WTC11 (cell line): ENCODE data around the gene COMMD8. TPM values are rescaled to one million over a fixed set of nuclear protein-coding genes. Genes with fewer than 3 reads are reported as not detected.

Experiments
- ATAC-seq: fragments of 200-7000 bp; cut with Tn5 transposase; 2 replicates; pipeline ENCODE4 v1.10.0; 2021; ENCODE audit warnings: mild to moderate bottlenecking, moderate library complexity
- CTCF ChIA-PET: fragments of 300-600 bp; sonication (Branson Sonifier 250); formaldehyde crosslinking; loops from one replicate; lab custom pipeline; 2021; ENCODE audit warnings: antibody characterized with exemption; lab: Charles Lee
- POLR2A ChIA-PET: fragments of 350-600 bp; sonication (Branson Sonifier 250); formaldehyde crosslinking; loops from one replicate; lab custom pipeline; 2021; ENCODE audit warnings: antibody characterized with exemption; lab: Charles Lee
- DNase-seq: peaks from one replicate; pipeline ENCODE4 v3.0.0; 2021; ENCODE audit warnings: low spot score
- H3K27ac Mint-ChIP-seq: 2 replicates; pipeline ENCODE4 v1.8.0; 2021; ENCODE audit warnings: mixed read lengths
- H3K27me3 Mint-ChIP-seq: 2 replicates; pipeline ENCODE4 v1.8.0; 2021; ENCODE audit warnings: low read depth, mild to moderate bottlenecking, moderate library complexity, mixed read lengths
- H3K36me3 Mint-ChIP-seq: 2 replicates; pipeline ENCODE4 v1.8.0; 2021; ENCODE audit warnings: mixed read lengths
- H3K4me1 Mint-ChIP-seq: 2 replicates; pipeline ENCODE4 v1.8.0; 2022; ENCODE audit warnings: mixed read lengths
- H3K4me3 Mint-ChIP-seq: 2 replicates; pipeline ENCODE4 v1.8.0; 2021; ENCODE audit warnings: mild to moderate bottlenecking, moderate library complexity, mixed read lengths
- H3K9me3 Mint-ChIP-seq: 2 replicates; pipeline ENCODE4 v1.8.0; 2021; ENCODE audit warnings: mixed read lengths
- ATF3 ChIP-seq: sonication (generic); formaldehyde crosslinking; conservative IDR thresholded peaks from 2 replicates; pipeline ENCODE4 v1.8.1; 2022; ENCODE audit warnings: mild to moderate bottlenecking, missing genetic modification reagents
- ATF6 ChIP-seq: sonication (generic); formaldehyde crosslinking; IDR thresholded peaks from 2 replicates; pipeline ENCODE4 v1.8.1; 2023; ENCODE audit warnings: mild to moderate bottlenecking, missing genetic modification reagents
- CBFB ChIP-seq: sonication (generic); formaldehyde crosslinking; IDR thresholded peaks from 2 replicates; pipeline ENCODE4 v1.8.1; 2022; ENCODE audit warnings: mild to moderate bottlenecking, low read depth, missing genetic modification reagents
- CREM ChIP-seq: sonication (generic); formaldehyde crosslinking; IDR thresholded peaks from 2 replicates; pipeline ENCODE4 v1.8.1; 2022; ENCODE audit warnings: mild to moderate bottlenecking, missing genetic modification reagents, moderate library complexity
- CTCF ChIP-seq: fragments of 200-600 bp; IDR thresholded peaks from 2 replicates; pipeline ENCODE4 v1.8.0; 2022; ENCODE audit warnings: antibody characterized with exemption
- E2F4 ChIP-seq: sonication (generic); formaldehyde crosslinking; IDR thresholded peaks from 2 replicates; pipeline ENCODE4 v1.8.1; 2022; ENCODE audit warnings: low read depth, mild to moderate bottlenecking, moderate library complexity, missing genetic modification reagents, borderline replicate concordance
- EMX1 ChIP-seq: fragments of 250-450 bp; sonication (Bioruptor Pico); IDR thresholded peaks from 2 replicates; pipeline ENCODE4 v1.8.0; 2021; ENCODE audit warnings: mild to moderate bottlenecking
- ESRRA ChIP-seq: sonication (generic); formaldehyde crosslinking; IDR thresholded peaks from 2 replicates; pipeline ENCODE4 v1.8.1; 2022; ENCODE audit warnings: mild to moderate bottlenecking, missing genetic modification reagents, borderline replicate concordance
- GTF2I ChIP-seq: fragments of 250-450 bp; sonication (Bioruptor Pico); conservative IDR thresholded peaks from 2 replicates; pipeline ENCODE4 v1.4.0; 2021; ENCODE audit warnings: mild to moderate bottlenecking
- HMGA2 ChIP-seq: fragments of 250-450 bp; sonication (Bioruptor Pico); IDR thresholded peaks from 2 replicates; pipeline ENCODE4 v1.4.0; 2021; ENCODE audit warnings: mild to moderate bottlenecking, moderate library complexity
- JUN ChIP-seq: sonication (generic); formaldehyde crosslinking; IDR thresholded peaks from 2 replicates; pipeline ENCODE4 v1.8.0; 2023; ENCODE audit warnings: mild to moderate bottlenecking, missing genetic modification reagents
- MYBL2 ChIP-seq: sonication (generic); formaldehyde crosslinking; IDR thresholded peaks from 2 replicates; pipeline ENCODE4 v1.8.1; 2023; ENCODE audit warnings: mild to moderate bottlenecking, moderate library complexity, missing genetic modification reagents
- NFYB ChIP-seq: sonication (generic); formaldehyde crosslinking; conservative IDR thresholded peaks from 2 replicates; pipeline ENCODE4 v1.8.0; 2022; ENCODE audit warnings: low read depth, missing genetic modification reagents
- TP53 ChIP-seq: sonication (generic); formaldehyde crosslinking; IDR thresholded peaks from 2 replicates; pipeline ENCODE4 v1.8.1; 2023; ENCODE audit warnings: mild to moderate bottlenecking, missing genetic modification reagents
- ZNF396 ChIP-seq: fragments of 250-450 bp; sonication (Bioruptor Pico); IDR thresholded peaks from 2 replicates; pipeline ENCODE4 v1.8.0; 2021; ENCODE audit warnings: mild to moderate bottlenecking, moderate library complexity, borderline replicate concordance
- total RNA-seq: library from RNA; stranded (reverse); gene quantifications from 3 replicates; pipeline ENCODE4 v1.2.3, GENCODE V29; 2021
- TF ChIP-seq, protein P1 (sequence below): sonication (generic); formaldehyde crosslinking; IDR thresholded peaks from 2 replicates; pipeline ENCODE4 v1.8.1; 2023; ENCODE audit warnings: mild to moderate bottlenecking, missing genetic modification reagents, moderate library complexity
- TF ChIP-seq, protein P2 (sequence below): fragments of 250-450 bp; sonication (Bioruptor Pico); conservative IDR thresholded peaks from 2 replicates; pipeline ENCODE4 v1.9.0; 2021; ENCODE audit warnings: mild to moderate bottlenecking
- TF ChIP-seq, protein P3 (sequence below): fragments of 250-450 bp; sonication (Bioruptor Pico); IDR thresholded peaks from 2 replicates; pipeline ENCODE4 v1.9.0; 2021; ENCODE audit warnings: mild to moderate bottlenecking

The COMMD8 gene
- total RNA-seq, 1 experiment from 2014 or later, result 8.1 TPM

- ChIA-PET CTCF (no interaction called here), POLR2A (no interaction called here)
- H3K36me3 Mint-ChIP-seq, result no peaks in the 10 kb centered on the region
- no peak overlapping the region for H3K27ac Mint-ChIP-seq
- H3K4me3 Mint-ChIP-seq, result no peak overlapping the region
- ATAC-seq, result no peak
- H3K9me3 Mint-ChIP-seq, result no peaks in the 10 kb centered on the region
- no peak for DNase-seq
- H3K27me3 Mint-ChIP-seq, result no peaks in the 10 kb centered on the region
- H3K4me1 Mint-ChIP-seq, result no peaks in the 10 kb centered on the region
- TF ChIP-seq E2F4 (CRISPR knock-in tag), result no peak
- TF ChIP-seq, protein P1, sequence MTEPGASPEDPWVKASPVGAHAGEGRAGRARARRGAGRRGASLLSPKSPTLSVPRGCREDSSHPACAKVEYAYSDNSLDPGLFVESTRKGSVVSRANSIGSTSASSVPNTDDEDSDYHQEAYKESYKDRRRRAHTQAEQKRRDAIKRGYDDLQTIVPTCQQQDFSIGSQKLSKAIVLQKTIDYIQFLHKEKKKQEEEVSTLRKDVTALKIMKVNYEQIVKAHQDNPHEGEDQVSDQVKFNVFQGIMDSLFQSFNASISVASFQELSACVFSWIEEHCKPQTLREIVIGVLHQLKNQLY (CRISPR knock-in tag), result no peak
- no peak for TF ChIP-seq CREM
- no peak for TF ChIP-seq CTCF
- TF ChIP-seq, protein P2, sequence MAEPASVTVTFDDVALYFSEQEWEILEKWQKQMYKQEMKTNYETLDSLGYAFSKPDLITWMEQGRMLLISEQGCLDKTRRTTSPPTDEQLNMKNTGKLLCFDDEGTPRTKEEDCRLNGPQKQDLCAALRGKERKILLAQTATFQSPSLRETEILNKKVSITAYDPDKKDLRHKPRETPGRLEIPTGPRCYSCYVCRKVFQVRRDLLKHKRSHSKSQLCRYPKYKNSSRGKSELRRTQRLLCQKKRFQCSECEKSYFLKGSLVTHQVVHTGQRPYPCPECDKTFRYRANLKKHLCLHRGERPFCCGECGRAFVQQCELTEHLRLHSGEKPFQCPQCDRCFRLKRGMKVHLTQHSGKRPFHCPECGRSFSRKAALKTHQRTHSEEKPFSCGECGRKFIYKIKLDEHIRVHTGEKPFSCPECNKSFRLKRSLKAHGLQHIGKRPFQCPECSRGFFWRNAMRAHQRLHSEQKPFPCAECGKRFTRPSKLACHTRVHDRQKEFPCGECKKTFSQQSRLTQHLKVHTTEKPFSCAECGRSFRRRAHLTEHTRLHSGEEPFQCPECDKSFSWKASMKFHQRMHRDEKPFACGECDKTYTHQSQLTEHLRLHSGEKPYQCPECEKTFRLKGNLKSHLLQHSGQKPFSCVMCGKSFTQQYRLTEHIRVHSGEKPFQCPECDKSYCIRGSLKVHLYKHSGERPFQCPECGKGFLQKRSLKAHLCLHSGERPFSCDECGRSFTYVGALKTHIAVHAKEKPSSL (CRISPR knock-in tag), result no peak
- TF ChIP-seq JUN (CRISPR knock-in tag), result no peak
- TF ChIP-seq ATF6 (CRISPR knock-in tag), result no peak
- TF ChIP-seq NFYB (CRISPR knock-in tag), result no peak
- TF ChIP-seq ZNF396 (CRISPR knock-in tag), result no peak
- TF ChIP-seq GTF2I (CRISPR knock-in tag), result no peak
- no peak for TF ChIP-seq ATF3 (CRISPR knock-in tag)
- TF ChIP-seq CBFB (CRISPR knock-in tag), result no peak
- TF ChIP-seq EMX1 (CRISPR knock-in tag), result no peak
- TF ChIP-seq, protein P3, sequence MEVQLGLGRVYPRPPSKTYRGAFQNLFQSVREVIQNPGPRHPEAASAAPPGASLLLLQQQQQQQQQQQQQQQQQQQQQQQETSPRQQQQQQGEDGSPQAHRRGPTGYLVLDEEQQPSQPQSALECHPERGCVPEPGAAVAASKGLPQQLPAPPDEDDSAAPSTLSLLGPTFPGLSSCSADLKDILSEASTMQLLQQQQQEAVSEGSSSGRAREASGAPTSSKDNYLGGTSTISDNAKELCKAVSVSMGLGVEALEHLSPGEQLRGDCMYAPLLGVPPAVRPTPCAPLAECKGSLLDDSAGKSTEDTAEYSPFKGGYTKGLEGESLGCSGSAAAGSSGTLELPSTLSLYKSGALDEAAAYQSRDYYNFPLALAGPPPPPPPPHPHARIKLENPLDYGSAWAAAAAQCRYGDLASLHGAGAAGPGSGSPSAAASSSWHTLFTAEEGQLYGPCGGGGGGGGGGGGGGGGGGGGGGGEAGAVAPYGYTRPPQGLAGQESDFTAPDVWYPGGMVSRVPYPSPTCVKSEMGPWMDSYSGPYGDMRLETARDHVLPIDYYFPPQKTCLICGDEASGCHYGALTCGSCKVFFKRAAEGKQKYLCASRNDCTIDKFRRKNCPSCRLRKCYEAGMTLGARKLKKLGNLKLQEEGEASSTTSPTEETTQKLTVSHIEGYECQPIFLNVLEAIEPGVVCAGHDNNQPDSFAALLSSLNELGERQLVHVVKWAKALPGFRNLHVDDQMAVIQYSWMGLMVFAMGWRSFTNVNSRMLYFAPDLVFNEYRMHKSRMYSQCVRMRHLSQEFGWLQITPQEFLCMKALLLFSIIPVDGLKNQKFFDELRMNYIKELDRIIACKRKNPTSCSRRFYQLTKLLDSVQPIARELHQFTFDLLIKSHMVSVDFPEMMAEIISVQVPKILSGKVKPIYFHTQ (CRISPR knock-in tag), result no peak
These were observed 35.4 kb upstream of the COMMD8 start for GRCh38 chr4:47498899-47499298.

- H3K9me3 Mint-ChIP-seq, result peaks cover 1% of the 10 kb centered on the region
- ATAC-seq (no peak), DNase-seq (no peak)
- ChIA-PET POLR2A (no interaction called here), CTCF (no interaction called here)
- no peak overlapping the region for H3K4me3 Mint-ChIP-seq
- H3K27me3 Mint-ChIP-seq, result no peaks in the 10 kb centered on the region
- H3K4me1 Mint-ChIP-seq, result no peaks in the 10 kb centered on the region
- H3K36me3 Mint-ChIP-seq, result no peaks in the 10 kb centered on the region
- H3K27ac Mint-ChIP-seq, result no peak overlapping the region
- TF ChIP-seq TP53 (CRISPR knock-in tag) (no peak), HMGA2 (no peak), MYBL2 (CRISPR knock-in tag) (no peak), CBFB (CRISPR knock-in tag) (no peak), ESRRA (no peak)
These were observed 30.6 kb upstream of the COMMD8 start for GRCh38 chr4:47494124-47494430.
